HG02943 (cell line): ENCODE measurements around the gene GLCE.

Experiments
- ATAC-seq: cut with Tn5 transposase; IDR thresholded peaks from one replicate; pipeline ENCODE4 v1.9.1; 2021; ENCODE audit warnings: mild to moderate bottlenecking, low read depth, moderate library complexity; ENCODE audit not compliant: unreplicated experiment

The GLCE gene

GRCh38 chr15:69314131-69314530 lies 153.7 kb downstream of the GLCE start:
- ATAC-seq, result no peak

- no peak for ATAC-seq
Observed at GRCh38 chr15:69314736-69315135, 154.3 kb downstream of the GLCE start.

GRCh38 chr15:69315402-69316110 lies 155.1 kb downstream of the GLCE start:
- no peak for ATAC-seq

- ATAC-seq, result no peak
Observed at GRCh38 chr15:69316291-69316690, 155.9 kb downstream of the GLCE start.

GRCh38 chr15:69317392-69317841 lies 157.0 kb downstream of the GLCE start:
- ATAC-seq, result no peak

GRCh38 chr15:69318033-69318432 lies 157.6 kb downstream of the GLCE start:
- no peak for ATAC-seq

- ATAC-seq, result no peak
Observed at GRCh38 chr15:69319384-69320375, 159.2 kb downstream of the GLCE start.

- ATAC-seq, result no peak
Observed at GRCh38 chr15:69320977-69321554, 160.6 kb downstream of the GLCE start.
